SHP77 treated with DMSO at 0.1 percent for 48 hours (cell line): ENCODE results near the gene CEP135.
"Not testable (repeated sequence)": the region's sequence is repeated elsewhere in the genome, so short reads cannot be mapped to it uniquely, and the experiment has no call there.

Experiments used
- DNase-seq: peaks from one replicate; lab custom pipeline; 2025; lab: John Stamatoyannopoulos, UW

Gene CEP135

GRCh38 chr4:56028165-56028564 is 79.4 kb downstream of the CEP135 start:
- no peak for DNase-seq

GRCh38 chr4:56038487-56039162 is 89.9 kb downstream of the CEP135 start:
- DNase-seq, result no peak

GRCh38 chr4:56040842-56041241 is 92.1 kb downstream of the CEP135 start:
- DNase-seq, result no peak

GRCh38 chr4:56042225-56042624 is 93.5 kb downstream of the CEP135 start:
- DNase-seq, result no peak

DNA sequence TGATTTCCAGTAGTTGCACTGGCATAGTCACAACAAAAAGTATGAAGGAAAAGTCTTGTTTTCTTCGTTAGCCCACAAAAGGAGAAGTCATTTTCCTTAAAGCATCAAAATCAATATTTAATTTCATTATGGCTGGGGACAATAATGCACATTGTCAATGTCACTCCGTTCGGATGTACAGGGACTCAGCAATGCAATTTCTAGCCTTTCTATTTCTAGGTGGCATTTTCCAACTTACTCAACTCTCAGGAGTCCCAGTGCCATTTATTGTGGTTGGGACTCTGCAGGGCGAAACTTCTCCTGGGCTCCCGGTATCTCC is 99.6 kb downstream of the CEP135 start:
- DNase-seq, result no peak

- peak; percentile 67 for DNase-seq
Measured at GRCh38 chr4:56048702-56049431, 100.1 kb downstream of the CEP135 start.

GRCh38 chr4:56050625-56051024 is 101.9 kb downstream of the CEP135 start:
- no peak for DNase-seq

DNA sequence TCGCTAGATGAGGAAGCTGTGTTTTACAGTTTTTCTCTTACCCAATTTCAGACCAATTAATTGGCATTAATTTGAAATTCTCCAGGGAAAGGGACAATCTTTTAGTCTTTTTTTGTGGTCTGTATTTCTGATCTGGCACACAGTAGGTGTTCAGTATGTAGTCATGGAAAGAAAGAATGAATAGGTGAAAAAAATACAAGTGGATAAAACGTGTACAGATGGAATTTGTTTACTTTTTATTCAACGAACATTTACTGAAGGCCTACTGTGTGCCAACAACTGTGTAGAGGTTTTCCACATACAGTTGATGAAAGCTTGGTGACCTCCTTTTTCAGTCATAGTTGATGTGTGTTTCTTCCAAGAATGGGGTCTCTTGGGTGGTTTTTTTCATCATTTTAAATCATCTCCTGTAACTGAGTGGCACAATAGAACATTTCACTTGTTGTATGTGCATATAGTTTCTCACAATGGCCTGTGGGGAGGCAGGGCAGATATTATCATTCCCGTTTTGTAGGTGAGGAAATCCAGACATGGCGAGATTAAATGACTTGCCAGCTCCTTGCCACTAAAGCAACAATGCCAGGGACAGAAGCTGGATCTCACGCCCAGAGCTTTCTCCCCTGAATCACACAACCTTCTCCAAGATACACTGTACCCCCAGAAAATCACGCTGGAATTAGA is 102.4 kb downstream of the CEP135 start:
- no peak for DNase-seq

DNA sequence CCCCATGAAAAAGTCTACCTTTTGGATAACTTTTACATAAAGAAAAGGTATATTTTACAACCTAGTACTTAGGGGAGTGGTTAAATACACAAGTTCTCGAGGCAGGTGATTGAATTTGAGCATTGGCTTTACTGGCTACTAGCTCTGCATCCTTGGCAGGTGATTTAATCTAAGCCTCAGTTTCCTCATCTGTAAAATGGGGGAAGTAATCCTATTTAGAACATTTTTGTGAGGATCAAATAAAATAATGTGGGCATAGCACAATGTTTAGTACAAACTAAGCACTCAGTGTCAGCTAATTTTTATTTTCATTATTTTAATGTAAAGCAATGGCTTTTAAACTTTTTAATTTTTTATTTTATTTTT is 102.9 kb downstream of the CEP135 start:
- no peak for DNase-seq

DNA sequence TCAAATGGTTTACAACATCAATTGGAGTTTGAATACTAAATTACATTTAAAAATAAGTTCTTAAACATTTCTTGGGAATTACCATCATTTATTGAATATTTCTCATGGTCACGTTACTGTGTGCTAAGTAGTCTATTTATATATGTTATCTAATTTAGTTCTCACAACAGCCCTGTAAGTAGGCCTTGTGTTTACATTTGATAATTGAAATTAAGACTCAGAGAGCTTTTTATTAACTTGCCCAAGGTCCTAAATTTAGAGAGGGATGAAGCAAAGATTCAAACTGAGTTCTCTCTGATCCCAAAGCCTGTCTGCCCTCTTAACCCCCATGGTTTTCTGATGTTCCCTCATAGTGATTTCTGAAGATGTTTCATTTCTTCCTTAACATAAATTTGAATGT is 103.7 kb downstream of the CEP135 start:
- no peak for DNase-seq

DNA sequence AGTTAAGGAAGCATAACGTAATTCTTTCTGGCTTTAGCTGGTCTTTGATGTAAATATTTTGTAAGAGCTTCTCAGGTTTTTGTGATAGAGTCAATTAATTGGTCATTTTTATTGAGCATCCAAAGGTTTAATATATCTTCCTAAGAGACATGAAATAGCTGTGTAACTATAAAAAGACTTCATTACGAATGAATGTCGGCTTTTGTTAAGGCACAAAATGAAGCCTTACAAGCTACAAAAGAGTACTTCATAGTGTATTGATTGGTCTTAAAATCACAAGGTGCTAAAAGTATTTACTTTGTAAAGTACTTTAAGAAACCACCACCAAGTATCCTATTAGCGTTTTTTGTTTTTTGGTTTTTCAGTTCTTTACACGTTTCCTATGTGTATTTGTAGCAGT is 104.2 kb downstream of the CEP135 start:
- no peak for DNase-seq

DNA sequence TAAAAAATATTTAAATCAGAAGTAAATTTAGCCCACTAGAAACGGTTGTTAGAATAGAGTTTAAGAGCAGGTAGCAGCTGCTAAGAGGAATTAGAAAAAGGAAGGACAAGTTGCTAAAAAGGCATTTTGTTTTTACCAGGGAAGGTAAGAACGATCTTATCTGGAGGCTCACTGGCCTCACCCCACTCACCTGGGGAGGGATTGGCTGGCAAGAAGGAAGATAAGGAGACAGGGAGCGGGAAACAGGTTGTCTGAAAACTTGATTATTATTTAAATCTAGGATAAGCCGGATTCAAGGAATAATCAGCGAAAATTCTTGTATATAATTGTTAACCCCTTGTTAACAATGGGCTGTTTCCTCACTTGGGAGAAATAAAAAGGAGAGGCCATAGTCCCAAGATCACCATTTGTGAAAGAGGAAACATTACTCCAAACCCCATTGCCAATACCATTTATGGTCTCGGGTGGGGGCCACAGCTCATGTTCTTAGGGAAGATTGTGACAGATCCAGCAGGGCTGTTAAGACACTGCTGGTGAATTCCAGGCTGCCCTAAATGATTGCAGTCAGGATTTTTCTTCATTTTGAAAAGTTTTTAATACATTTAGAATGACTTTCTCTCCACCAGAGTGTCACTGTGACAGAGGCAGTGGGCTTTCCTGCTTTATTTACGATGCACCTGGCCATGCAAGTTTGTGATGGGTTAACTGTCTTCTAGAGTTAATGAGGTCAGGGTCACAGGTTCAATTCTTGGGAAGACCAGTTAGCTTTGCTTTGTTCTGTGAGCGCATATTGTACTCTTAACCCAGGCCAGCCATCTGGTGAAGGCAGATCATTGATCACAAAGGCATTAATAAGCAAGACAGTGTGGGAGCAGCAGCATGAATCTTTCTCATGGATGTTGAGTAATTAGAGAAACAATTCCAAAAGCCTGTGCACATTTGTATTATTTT is 106.6 kb downstream of the CEP135 start:
- DNase-seq, result no peak

DNA sequence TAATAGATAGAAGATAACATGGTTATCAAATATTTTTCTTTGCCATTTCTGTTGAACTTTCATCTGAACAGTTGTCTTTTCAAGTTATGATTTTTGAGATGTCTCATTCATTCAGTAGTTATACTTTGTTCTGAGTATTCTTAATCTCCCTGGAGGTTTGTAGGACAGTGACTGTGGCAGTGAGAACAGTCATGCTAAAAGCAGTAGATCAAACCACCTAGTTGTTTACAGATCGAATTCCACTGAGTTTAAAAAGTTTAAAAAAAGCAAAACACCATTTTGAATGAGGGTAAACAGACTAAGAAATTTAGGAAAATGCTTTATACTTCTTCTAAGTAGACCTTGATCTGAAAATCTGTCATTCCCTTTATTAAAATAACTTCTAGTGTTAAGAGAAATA is 107.2 kb downstream of the CEP135 start:
- DNase-seq, result no peak

GRCh38 chr4:56058555-56058954 is 109.8 kb downstream of the CEP135 start:
- DNase-seq, result no peak

GRCh38 chr4:56060036-56060435 is 111.3 kb downstream of the CEP135 start:
- DNase-seq, result no peak

DNA sequence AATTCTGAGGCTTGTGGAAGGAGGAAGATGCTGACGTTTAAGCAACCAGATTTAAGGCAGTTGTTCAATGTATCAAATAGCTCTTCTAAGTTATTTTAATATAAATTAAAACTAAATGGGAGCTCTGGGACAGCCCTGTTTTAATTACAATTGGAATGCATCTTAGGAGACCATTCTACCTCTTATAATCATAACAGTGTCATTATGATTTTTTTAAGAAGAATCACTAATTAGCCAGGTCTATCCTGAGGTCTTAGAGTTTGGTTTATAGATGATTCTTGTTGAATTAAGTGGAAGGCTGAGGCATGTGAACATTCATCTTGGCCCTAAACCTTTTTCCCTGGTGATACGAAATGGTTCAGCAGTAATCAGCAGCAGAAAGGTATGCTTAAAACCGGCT is 113.4 kb downstream of the CEP135 start:
- no peak for DNase-seq

GRCh38 chr4:56062526-56063145 is 113.9 kb downstream of the CEP135 start:
- no peak for DNase-seq

- no peak for DNase-seq
Measured at GRCh38 chr4:56066493-56066892, 117.7 kb downstream of the CEP135 start.

- no peak for DNase-seq
Measured at GRCh38 chr4:56067826-56068225, 119.1 kb downstream of the CEP135 start.

DNA sequence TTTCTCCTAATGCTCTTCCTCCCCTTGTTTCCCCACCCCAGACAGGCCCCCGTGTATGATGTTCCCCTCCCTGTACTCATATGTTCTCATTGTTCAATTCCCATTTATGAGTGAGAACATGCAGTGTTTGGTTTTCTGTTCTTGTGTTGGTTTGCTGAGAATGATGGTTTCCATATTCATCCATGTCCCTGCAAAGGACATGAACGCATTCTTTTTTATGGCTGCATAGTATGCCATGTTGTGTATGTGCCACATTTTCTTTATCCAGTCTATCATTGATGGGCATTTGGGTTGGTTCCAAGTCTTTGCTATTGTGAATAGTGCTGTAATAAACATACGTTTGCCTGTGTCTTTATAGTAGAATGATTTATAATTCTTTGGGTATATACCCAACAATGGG is 124.0 kb downstream of the CEP135 start:
- DNase-seq, result not testable (repeated sequence)

DNA sequence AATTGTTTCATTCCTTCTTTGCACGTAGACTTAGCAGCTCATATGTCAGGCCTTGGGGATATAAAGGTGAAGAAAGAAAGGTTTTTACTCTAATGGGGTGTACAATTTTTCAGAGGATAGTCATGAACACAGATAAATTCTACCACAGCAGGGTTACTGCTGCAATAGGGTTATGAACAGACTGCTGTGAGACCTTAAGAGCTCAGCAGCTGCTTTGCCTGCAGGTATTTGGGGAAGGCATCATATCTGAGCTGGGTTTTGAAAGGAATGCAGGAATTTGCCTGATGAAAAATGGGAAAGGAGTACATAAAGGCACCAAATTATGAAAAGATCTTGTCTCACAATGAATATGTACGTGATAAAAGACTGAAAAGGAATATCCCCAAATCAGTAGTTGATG is 128.9 kb downstream of the CEP135 start:
- no peak for DNase-seq

GRCh38 chr4:56078866-56079265 is 130.1 kb downstream of the CEP135 start:
- DNase-seq, result no peak
